ENCODE results near the gene SLC25A20.
A peak's percentile ranks its signal among the peaks of the same experiment; 100 is the strongest.

Gene SLC25A20

GRCh38 chr3:48897460-48898376, 964 bp downstream of the SLC25A20 start:
- DNase-seq: no peak

GRCh38 chr3:48896936-48897335, 1.7 kb downstream of the SLC25A20 start:
- DNase-seq: no peak

GRCh38 chr3:48894516-48894915, 4.2 kb downstream of the SLC25A20 start:
- DNase-seq: no peak

- no peak for DNase-seq
Observed at GRCh38 chr3:48891606-48892005, 7.1 kb downstream of the SLC25A20 start.

- peak; percentile 32 for DNase-seq
Observed at GRCh38 chr3:48885753-48886152, 12.9 kb downstream of the SLC25A20 start.

- DNase-seq: no peak
Observed at GRCh38 chr3:48881652-48882114, 17.0 kb downstream of the SLC25A20 start.

- no peak for DNase-seq
Observed at GRCh38 chr3:48881006-48881405, 17.7 kb downstream of the SLC25A20 start.

- no peak for DNase-seq
Observed at GRCh38 chr3:48879994-48880377, 18.7 kb downstream of the SLC25A20 start.

- no peak for DNase-seq
Observed at GRCh38 chr3:48879307-48879993, 19.2 kb downstream of the SLC25A20 start.

GRCh38 chr3:48877671-48878070, 21.0 kb downstream of the SLC25A20 start:
- DNase-seq: no peak

GRCh38 chr3:48863122-48863521, 35.6 kb downstream of the SLC25A20 start:
- DNase-seq: peak; percentile 4

GRCh38 chr3:48859206-48859605, 39.5 kb downstream of the SLC25A20 start:
- no peak for DNase-seq

- no peak for DNase-seq
Observed at GRCh38 chr3:48858709-48859108, 40.0 kb downstream of the SLC25A20 start.

GRCh38 chr3:48857641-48858040, 41.0 kb downstream of the SLC25A20 start:
- no peak for DNase-seq

- no peak for DNase-seq
Observed at GRCh38 chr3:48856469-48856868, 42.2 kb downstream of the SLC25A20 start.

- no peak for DNase-seq
Observed at GRCh38 chr3:48855681-48856447, 42.8 kb downstream of the SLC25A20 start.

- DNase-seq: no peak
Observed at GRCh38 chr3:48852151-48852550, 46.5 kb downstream of the SLC25A20 start.

GRCh38 chr3:48851407-48851806, 47.3 kb downstream of the SLC25A20 start:
- no peak for DNase-seq

- no peak for DNase-seq
Observed at GRCh38 chr3:48848816-48849515, 49.7 kb downstream of the SLC25A20 start.

- DNase-seq: peak; percentile 88
Observed at GRCh38 chr3:48847504-48848423, 50.9 kb downstream of the SLC25A20 start, which contains the start of gene PRKAR2A. TSS of gene PRKAR2A (minus strand) at chr3:48847874. CDS start at chr3:48847596, 278 bp downstream.

- peak; percentile 77 for DNase-seq
Observed at GRCh38 chr3:48847053-48847503, 51.6 kb downstream of the SLC25A20 start.

Measured in fibroblast of skin of back (primary cell).